Measurements from ENCODE around the gene PPP1R13L. TPM values are rescaled to one million over a fixed set of nuclear protein-coding genes. Genes with fewer than 3 reads are reported as not detected.

The PPP1R13L gene
- total RNA-seq, 3 donors from 2014 or later: 21.1 to 36.7 (median 30.8) TPM

GRCh38 chr19:45380107-45380506, 24.8 kb downstream of the PPP1R13L start:
- intact Hi-C loops (cut with DNase I, micrococcal nuclease): no loop called here
- no peaks in the 10 kb centered on the region for H3K4me1 ChIP-seq (ENCODE audit: low read depth)
- ATAC-seq (no peak), DNase-seq (no peak)
- no peaks in the 10 kb centered on the region for H3K9me3 ChIP-seq
- H3K4me3 ChIP-seq: no peak overlapping the region
- no peak for TF ChIP-seq CTCF (IDR thresholded peaks at IDR 0.05)
- no peaks in the 10 kb centered on the region for H3K36me3 ChIP-seq (ENCODE audit: low read depth)

GRCh38 chr19:45376045-45376724, 28.7 kb downstream of the PPP1R13L start:
- DNase-seq (no peak), ATAC-seq (no peak)
- H3K36me3 ChIP-seq (ENCODE audit: low read depth): no peaks in the 10 kb centered on the region
- TF ChIP-seq CTCF (IDR thresholded peaks at IDR 0.05): no peak
- H3K4me1 ChIP-seq (ENCODE audit: low read depth): no peaks in the 10 kb centered on the region
- H3K4me3 ChIP-seq: no peak overlapping the region
- H3K9me3 ChIP-seq: no peaks in the 10 kb centered on the region
- intact Hi-C loops (cut with DNase I, micrococcal nuclease): no loop called here

- H3K36me3 ChIP-seq (ENCODE audit: low read depth): no peaks in the 10 kb centered on the region
- intact Hi-C loops (cut with DNase I, micrococcal nuclease): no loop called here
- DNase-seq (peak; percentile 98 to 100 (median 100)), ATAC-seq (peak; percentile 99)
- H3K4me1 ChIP-seq (ENCODE audit: low read depth): peaks cover 7% of the 10 kb centered on the region
- H3K9me3 ChIP-seq: no peaks in the 10 kb centered on the region
- peak within 1 kb of the TSS; percentile 59 for H3K4me3 ChIP-seq
- no peak for TF ChIP-seq CTCF (IDR thresholded peaks at IDR 0.05)
Observed at GRCh38 chr19:45370410-45371204, 34.3 kb downstream of the PPP1R13L start, which contains the start of gene ERCC2. ERCC2 (minus strand) TSS chr19:45370573; CDS start chr19:45370540, 33 bp downstream.

GRCh38 chr19:45368737-45369340, 36.0 kb downstream of the PPP1R13L start:
- intact Hi-C loops (cut with DNase I, micrococcal nuclease): no loop called here
- ATAC-seq (no peak), DNase-seq (peak in 1 of 3 donors; percentile 42)
- Histone ChIP-seq H3K4me1 (ENCODE audit: low read depth) (peaks cover 7% of the 10 kb centered on the region), H3K4me3 (no peak overlapping the region), H3K36me3 (ENCODE audit: low read depth) (no peaks in the 10 kb centered on the region), H3K9me3 (no peaks in the 10 kb centered on the region)
- no peak for TF ChIP-seq CTCF (IDR thresholded peaks at IDR 0.05)

- no peaks in the 10 kb centered on the region for H3K9me3 ChIP-seq
- intact Hi-C loops (cut with DNase I, micrococcal nuclease): no loop called here
- TF ChIP-seq CTCF (IDR thresholded peaks at IDR 0.05): no peak
- H3K4me1 ChIP-seq (ENCODE audit: low read depth): peaks cover 7% of the 10 kb centered on the region
- ATAC-seq (no peak), DNase-seq (no peak)
- no peak overlapping the region for H3K4me3 ChIP-seq
- no peaks in the 10 kb centered on the region for H3K36me3 ChIP-seq (ENCODE audit: low read depth)
Observed at GRCh38 chr19:45368127-45368526, 36.7 kb downstream of the PPP1R13L start.
